CD4-positive, alpha-beta T cell treated with Interleukin-15 for 4 hours (primary cell): ENCODE measurements around the gene HAND1.
A peak's percentile ranks its signal among the peaks of the same experiment; 100 is the strongest.

Experiments used
- DNase-seq: peaks from one replicate; pipeline ENCODE4 v3.0.0-alpha.2; 2020; ENCODE audit warnings: low spot score

The HAND1 gene

GRCh38 chr5:154478752-154479159 lies 729 bp upstream of the HAND1 start:
- DNase-seq, result no peak

DNA sequence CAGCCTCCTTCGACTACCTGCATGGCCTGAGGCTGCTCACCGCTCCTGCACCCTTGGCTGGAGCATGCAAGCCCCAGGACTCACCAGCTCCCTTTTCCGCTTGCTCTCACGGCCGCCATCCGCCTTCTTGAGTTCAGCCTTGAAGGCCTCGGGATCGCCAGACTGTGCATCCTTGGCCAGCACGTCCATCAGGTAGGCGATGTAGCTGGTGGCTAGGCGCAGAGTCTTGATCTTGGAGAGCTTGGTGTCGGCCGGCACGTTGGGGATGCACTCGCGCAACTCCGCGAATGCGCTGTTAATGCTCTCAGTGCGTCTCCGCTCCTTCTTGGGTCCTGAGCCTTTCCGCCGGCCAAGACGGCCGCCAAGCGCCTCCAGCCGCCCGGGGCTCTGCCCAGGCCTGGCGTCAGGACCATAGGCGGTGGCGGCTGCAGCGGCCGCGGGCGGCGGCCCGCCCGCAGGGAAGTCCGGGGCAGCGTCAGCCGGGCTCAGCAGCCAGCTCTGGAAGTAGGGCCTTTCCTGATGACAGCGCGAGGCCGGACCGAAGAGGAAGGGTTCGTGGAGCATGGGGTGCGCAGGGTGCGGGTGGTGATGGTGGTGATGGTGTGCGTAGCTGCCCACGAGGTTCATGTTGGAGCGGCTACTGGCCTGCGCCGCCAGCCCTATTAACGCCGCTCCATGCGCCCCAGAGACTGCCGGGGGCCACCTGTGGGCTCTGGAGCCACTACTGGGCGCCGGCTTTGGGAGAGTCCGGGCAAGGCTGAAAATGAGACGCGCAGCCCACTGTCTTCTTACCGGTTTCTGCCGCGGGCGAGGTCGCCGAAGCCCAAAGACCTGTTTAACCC lies 424 bp downstream of the HAND1 start:
- DNase-seq, result no peak

GRCh38 chr5:154476354-154477205 lies 1.4 kb downstream of the HAND1 start:
- no peak for DNase-seq

GRCh38 chr5:154475591-154476353 lies 2.3 kb downstream of the HAND1 start:
- DNase-seq, result no peak

GRCh38 chr5:154474396-154475334 lies 3.4 kb downstream of the HAND1 start:
- no peak for DNase-seq

GRCh38 chr5:154473581-154474283 lies 4.3 kb downstream of the HAND1 start:
- no peak for DNase-seq

DNA sequence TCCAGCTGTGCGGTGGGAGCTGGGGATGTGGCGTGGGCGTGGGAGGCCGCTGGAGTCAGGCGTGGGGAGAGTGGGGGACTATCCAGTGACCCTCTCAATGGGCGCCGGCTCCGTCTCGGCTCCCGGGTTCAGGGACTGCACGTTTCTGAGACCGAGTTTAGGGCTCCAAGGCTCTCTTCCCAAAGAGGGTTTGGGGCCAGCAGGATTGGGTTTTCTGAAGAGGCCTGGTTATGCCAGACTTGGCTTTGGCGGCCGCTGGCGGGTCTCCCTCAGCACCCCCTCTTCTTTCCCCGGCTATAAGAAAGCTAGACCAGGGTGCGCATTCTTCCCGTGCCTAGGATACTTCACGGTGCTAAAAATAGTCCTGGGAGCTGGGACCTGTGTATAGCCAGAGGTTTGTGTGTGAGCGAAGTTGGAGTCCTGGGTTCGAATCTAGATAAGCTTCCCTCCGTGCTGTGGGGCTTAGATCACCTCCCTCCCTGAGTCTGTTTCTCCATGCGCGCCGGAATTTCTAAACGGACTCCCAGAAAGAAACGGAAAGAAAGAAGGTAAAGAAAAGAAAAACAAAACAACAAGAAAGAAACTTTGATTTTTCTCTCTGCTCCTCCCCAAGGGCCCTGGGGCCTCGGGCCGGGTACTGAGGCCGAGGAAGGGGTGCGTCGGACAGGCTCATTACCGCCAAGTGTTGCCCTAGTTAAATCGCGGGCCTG lies 5.0 kb downstream of the HAND1 start:
- DNase-seq, result no peak

GRCh38 chr5:154470947-154471870 lies 6.8 kb downstream of the HAND1 start:
- DNase-seq, result no peak

DNA sequence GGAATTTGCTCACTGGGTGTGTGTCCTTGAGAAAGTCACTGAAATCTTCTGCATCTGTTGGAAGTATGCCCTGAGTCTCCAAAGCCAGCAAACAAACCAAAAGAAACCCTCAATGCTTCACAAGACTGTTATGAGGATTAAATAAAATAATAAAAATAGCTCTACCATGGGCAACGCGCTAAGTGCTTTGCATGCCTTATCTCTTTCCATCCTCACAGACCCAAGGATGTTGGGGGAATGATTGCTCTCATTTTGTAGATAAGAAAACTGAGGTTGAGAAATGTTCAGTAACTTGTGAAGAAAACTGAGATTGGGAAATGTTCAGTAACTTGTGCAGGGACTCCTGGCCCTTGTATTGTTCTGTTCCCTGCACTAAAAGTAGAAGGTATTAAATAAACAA lies 7.9 kb downstream of the HAND1 start:
- DNase-seq, result no peak

DNA sequence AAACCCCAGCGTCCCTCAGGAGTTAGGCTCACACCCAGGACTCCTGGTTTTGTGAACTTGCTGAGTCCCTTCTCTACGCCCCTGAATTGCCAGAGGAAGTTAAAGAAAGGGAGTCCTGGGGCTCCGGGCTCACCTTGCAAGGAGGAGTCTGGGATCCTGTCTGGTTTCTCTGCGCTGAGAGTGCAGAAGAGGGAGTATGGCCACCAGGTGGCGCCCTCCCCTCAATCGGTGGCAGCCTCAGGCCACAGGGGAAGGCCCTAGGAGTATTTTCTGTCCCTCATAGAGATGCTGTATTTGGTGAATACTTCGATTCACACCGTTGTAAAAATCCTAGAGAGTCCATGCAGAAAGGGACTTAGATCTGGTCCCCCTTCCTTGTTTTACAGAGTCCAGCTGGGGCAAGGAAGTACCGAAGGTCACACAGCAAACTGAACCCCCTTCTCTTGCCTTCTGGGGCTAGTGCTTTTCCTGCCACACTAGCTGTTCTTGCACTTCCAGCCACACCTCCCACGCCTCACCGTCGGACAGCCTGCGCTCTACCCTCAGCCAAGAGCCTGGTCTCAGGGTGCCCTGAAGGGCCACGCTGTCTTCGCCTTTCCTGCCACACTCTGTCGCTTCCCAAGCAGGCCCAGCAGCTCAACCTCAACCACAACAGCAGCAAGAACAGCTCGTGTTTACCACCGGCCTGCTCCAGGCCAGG lies 10.2 kb downstream of the HAND1 start:
- DNase-seq, result peak; percentile 68

DNA sequence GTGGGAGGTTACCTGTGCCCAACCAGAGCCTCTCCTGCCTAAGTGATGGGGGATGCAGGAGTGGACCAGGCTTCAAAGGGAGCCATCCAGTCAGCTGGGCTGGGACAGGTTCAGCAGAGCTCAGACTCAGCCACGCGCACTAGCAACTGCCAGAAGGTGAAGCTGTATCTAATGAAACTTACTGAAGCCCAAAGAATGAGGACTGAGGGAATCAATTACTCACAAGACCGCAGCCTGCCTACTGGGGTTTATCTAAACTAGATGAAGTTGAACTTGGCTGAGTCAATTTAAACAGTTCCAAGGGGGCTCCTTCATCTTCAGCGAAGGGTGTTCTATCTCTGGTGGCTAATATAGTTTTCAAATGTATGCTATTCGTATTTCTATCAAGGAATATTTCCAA lies 11.4 kb downstream of the HAND1 start:
- DNase-seq, result no peak

DNA sequence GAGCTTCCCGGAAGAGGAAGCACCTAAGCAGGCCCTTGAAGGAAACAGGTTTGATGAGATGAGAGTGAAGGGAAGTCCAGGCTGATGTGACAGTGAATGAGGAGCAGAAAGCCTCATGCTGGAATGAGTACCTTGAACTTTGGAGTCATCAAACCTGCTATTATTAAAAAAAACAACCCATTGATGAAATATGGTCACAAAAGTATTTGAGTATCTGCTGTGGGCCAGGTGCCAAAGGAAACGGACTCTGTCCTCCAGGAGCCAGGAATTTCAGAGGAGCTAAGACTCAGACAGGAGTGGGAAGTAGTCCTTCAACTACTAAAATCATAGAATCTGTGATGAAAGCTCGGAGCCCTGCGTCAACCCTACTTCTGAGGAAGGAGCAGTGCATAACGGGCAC lies 11.9 kb downstream of the HAND1 start:
- DNase-seq, result no peak

- no peak for DNase-seq
These were observed 12.9 kb downstream of the HAND1 start for GRCh38 chr5:154465169-154465568.

GRCh38 chr5:154464438-154464837 lies 13.6 kb downstream of the HAND1 start:
- no peak for DNase-seq

GRCh38 chr5:154461531-154461930 lies 16.5 kb downstream of the HAND1 start:
- no peak for DNase-seq

DNA sequence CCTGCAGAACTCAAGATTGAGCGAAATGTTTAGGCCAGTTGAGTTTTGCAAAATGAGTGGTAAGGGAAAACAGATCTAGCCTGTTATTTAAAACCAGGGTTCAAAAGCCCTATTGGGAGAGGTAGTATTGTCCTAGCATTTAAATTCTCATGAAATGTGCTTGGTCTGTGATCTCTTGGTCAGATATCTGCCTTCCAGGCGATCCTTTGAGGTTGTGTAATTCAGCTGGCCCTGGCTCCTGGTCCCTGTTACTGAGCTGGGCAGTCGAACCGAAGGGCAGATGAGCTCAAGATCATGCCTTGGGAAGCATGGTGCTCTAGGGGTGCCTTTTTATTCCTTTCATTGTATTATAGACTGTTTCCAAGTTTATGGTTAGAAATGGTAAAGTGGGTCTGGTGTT lies 17.9 kb downstream of the HAND1 start:
- no peak for DNase-seq

GRCh38 chr5:154459015-154459414 lies 19.0 kb downstream of the HAND1 start:
- DNase-seq, result no peak

- no peak for DNase-seq
These were observed 21.5 kb downstream of the HAND1 start for GRCh38 chr5:154456540-154456939.
